GM03348 (cell line): ENCODE results near the gene HELZ.
"Not testable (repeated sequence)": the region's sequence is repeated elsewhere in the genome, so short reads cannot be mapped to it uniquely, and the experiment has no call there.

Source experiments
- DNase-seq: peaks from one replicate; pipeline ENCODE4 v3.0.0; 2012; ENCODE audit warnings: low spot score

The HELZ gene

DNA sequence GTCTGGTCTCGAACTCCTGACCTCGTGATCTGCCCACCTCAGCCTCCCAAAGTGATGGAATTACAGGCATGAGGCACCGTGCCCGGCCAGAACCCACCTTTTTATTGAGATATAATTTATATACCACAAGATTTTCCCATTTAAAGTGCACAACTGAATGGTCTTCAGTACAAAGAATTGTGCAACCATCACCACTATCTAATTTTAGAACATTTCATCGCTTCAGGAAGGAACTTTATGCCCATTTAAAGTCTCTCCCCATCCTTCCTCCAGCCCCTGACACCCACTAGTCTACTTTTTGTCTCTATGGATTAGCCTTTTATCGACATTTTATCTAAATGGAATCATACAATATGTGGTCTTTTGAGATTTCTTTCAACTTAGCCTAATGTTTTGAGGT lies 25.4 kb upstream of the HELZ start:
- no peak for DNase-seq

DNA sequence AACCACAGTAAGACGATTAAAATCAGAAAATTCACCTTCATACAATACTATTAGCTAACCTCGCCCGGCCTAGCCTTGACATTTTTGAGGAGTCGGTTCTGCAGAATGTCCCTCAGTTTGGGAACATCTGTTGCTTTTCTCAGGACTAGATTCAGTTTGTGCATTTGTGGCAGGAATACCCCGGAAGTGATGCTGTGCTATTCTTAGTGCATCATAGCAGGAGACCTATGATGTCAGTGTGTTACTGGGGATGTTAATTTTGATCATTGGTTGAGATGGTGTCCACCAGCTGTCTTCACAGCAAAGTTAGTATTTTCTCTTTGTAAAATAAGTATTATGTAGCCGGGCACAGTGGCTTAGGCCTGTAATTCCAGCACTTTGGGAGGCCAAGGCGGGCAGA lies 21.5 kb upstream of the HELZ start:
- no peak for DNase-seq

DNA sequence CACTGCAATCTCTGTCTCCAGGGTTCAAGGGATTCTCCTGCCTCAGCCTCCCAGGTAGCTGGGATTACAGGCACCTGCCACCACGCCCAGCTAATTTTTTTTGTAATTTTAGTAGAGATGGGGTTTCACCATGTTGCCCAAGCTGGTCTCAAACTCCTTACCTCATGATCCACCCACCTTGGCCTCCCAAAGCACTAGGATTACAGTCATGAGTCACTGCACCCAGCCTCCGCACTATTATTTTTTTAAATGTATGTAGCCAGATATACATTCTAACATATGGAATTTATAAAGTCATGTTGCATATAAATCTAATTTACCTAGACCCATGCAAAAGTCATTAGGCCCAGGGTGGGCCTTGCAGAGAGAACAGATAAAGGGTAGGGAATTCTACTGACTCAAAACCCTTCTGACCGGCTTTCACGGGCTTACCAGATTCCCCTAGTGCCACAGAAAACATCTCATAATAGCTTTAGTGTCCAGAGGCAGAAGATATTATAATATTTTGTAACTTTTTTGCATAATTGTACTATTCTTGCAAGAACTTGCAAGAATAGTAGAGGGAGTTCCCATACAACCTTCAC lies 20.5 kb upstream of the HELZ start:
- no peak for DNase-seq

DNA sequence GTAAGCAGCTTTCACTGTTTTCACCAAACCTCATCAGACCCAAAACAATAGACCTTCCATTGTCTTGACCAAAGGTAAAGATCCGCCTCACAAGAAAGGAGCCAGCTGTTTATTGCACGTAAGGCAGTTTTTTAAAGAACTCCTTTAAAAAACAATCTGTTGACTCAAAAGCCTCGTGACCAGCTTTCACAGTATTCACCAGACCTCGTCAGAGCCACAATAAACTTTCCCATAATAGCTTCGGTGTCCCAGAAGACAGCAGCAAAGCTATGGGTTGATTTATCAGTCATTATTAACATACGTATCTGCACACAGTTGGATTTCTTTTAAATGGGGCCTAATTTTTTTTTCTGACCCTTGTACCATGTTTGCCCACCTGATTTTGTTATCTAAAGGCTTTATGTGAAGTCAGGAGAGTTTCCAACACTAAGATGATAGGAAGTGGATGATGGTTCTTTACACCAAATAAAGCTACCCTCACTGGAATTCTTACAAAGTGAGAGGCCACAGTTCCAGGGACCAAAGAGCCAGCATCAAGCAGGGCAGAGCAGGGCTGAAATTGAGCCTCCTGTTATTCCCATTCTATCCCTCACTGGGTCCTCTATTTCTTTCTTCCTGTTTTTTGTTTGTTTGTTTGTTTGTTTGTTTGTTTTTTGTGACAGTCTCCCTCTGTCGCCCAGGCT lies 17.6 kb upstream of the HELZ start:
- no peak for DNase-seq

DNA sequence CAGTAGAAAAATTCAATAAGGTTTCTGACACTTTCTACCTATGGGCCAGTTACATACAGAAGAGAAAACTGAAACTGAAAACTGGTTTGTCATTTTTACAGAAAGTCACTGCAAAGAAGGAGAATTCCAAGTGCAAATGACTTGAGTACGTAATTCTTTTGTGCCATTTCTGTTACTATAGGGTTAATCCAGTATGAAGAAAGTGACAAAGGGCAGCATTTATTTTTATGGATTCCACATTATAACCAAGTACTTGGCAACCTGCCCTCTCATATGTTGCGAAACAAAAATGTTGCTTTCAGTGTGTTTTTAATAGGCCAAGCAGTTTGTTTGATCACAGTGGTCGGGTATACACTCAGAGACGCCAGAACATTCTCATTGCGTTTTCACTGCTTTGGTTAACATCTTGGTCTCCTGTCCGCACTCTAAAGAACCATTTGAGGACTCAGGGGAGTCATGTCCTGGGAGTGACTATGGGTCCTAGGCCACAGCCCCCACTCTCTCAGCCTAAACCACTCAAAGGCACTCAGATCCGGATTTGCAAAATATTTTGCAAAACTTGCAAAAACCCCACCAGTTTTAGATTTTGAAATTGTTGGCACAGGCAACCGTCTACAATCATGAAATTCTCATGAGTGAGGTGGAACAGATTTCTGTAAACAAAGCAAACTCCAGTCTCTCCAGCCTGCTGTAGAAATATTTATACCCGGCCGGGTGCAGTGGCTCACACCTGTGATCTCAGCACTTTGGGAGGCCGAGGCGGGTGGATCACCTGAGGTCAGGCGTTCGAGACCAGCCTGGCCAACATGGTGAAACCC lies 15.4 kb upstream of the HELZ start:
- peak; percentile 61 for DNase-seq

DNA sequence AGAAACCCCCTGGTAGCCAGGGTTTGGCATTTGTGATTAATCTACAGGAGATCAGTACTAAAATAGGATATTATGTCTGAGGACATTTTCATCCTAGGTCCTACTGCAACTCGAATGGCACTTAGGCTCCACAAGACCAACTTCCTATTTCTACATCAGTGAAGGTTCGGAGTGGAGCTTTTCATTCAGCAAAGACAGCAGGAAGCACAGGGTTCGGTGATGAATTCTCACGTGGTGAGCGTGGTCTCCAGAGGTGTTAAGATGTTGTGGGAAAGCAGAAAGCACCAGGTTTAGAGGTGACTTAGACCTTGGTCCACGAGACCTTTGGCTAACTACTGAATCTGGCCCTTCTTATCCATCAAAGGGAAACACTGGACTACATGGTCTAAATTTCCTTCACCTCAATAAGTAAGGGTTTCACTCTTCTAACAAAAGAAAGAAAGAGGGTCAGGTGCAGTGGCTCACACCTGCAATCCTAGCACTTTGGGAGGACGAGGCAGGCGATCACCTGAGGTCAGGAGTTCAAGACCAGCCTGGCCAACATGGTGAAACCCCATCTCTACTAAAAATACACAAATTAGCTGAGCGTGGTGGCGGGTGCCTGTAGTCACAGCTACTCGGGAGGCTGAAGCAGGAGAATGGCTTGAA lies 13.9 kb upstream of the HELZ start:
- DNase-seq: no peak

DNA sequence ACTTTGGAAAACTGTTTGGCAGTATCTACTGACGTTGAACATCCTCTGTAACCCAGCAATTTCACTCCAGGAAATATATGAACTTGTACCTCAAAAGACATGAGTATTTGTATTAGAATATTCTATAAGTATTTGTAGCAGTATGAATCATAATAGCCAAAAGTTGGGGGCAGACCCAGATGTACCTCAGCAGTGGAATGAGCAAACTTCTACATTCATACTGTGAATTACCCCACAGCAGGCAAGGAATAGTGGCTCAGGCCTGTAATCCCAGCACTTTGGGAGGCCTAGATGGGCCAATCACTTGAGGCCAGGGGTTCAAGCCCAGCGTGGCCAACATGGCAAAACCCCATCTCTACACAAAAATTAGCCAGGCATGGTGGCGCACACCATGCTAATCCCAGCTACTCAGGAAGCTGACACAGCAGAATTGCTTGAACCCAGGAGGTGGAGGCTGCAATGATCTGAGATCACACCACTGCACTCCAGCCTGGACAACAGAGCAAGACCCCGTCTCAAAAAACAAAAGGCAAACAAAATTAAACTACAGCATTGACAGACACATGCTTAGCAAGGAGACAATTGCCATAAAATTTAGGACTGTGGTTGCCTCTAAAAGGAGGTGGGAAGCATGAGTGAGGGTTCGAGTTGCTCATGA lies 11.2 kb upstream of the HELZ start:
- DNase-seq: no peak

DNA sequence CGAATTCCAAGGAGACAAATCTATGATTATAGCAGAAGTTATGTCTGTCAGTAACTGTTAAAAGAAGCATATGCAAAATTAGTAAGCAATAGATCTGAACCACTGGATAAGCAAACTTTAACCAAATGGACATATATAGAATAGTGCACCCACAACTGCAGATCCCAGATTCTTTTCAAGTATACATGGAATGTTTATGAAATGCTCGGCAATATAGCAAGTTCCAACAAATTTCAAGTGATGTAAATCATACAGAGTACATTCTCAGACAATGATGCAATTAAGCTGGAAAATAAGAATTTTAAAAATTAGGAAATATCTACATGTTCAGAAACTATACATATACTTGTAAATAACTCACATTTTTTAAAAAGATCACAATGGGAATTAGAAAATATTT lies 8.4 kb upstream of the HELZ start:
- no peak for DNase-seq

DNA sequence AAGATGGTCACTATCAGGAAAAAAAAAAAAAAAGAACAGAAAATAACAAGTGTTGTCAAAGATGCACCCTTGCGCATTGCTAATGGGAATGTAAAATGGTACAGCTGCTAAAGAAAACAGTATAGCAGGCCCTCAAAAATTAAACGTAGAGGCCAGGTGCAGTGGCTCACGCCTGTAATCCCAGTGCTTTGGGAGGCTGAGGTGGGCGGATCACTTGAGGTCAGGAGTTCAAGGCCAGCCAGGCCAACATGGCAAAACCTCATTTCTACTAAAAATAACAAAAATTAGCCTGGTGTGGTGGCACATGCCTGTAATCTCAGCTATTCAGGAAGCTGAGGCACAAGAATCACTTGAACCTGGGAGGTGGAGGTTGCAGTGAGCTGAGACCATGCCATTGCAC lies 6.6 kb upstream of the HELZ start:
- not testable (repeated sequence) for DNase-seq

DNA sequence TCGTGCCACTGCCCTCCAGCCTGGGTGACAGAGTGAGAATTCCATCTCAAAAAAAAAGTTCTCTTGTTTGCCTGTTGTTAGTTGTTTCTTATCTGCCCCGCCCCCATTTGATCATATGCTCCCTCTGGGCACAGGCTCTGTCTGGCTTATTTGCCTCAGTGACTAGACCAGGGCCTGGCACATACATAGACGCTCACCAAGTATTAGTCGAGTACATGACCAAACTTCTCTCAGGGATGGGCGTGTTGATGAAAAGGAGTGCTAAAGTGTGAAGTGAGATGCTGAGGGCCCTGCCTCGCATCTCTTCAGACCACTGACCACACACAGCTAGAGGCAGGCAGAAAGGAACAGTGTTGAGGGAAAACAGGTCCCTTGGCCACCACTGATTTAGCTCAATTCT lies 3.3 kb upstream of the HELZ start:
- DNase-seq: no peak

DNA sequence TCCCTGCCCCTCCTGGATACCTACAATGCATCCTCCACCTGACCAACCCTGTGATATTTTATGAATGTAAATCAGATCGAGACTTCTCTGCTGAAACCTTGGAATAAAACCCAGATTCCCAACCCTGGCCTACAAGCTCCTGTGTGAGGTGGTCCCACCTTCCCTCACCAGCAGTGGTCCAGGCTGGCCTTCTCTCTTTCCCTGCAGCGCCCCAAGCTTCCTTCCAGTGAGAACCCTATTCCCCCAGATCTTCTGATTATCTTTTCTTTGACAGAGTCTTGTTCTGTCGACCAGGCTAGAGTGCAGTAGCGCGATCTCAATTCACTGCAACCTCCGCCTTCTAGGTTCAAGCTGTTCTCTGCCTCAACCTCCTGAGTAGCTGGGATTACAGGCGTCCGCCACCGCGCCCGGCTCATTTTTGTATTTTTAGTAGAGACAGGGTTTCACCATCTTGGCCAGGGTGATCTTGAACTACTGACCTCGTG lies 2.5 kb upstream of the HELZ start:
- DNase-seq: no peak

DNA sequence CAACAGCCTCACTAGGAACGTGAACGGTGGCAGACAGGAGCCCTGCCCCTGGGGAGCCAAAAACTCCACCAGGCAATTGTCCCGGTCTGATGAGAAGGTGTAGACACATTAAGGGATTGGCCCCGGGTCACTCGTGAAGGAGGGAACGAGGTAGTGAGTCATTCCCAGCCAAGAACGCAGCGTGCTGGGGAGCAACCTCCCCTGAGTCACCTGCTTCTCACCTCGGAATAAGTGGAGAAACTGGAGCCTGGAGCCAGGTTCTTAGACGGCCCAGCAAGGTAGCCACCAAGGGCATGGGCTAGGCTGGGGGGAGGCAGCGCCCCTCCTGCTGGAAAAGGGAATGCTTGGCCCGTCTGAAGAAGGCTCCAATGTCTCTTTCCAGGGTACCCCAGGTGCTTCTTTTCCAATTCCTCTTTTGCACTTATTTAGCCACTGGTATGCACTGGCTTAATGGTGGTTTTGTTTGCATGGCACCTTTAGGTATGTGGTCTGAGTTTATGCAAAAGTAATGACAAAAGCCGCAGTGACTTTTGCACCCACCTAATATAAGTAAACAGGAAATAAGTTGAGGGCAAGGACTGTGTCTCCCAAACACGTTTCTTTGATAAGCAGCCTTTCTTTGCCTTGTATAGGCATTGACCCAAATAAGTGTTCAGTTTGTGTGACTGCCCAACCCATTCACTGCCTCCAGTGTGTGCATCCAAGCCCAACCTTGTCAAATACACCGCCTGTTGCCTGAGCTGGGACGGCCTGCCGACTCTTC lies 1.8 kb upstream of the HELZ start:
- no peak for DNase-seq

DNA sequence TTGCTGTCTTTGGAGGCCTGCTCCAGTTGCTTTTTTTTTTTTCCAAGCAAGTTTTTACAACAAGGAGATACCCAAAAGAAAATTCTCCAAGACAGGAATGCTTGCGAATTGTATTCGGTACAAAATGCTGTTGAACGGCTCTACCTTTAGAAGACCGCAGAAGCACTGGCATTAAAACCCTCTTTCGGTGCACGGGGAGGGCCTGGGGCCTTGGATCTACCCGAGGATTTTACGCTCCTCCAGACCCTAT lies 1.3 kb upstream of the HELZ start:
- no peak for DNase-seq

DNA sequence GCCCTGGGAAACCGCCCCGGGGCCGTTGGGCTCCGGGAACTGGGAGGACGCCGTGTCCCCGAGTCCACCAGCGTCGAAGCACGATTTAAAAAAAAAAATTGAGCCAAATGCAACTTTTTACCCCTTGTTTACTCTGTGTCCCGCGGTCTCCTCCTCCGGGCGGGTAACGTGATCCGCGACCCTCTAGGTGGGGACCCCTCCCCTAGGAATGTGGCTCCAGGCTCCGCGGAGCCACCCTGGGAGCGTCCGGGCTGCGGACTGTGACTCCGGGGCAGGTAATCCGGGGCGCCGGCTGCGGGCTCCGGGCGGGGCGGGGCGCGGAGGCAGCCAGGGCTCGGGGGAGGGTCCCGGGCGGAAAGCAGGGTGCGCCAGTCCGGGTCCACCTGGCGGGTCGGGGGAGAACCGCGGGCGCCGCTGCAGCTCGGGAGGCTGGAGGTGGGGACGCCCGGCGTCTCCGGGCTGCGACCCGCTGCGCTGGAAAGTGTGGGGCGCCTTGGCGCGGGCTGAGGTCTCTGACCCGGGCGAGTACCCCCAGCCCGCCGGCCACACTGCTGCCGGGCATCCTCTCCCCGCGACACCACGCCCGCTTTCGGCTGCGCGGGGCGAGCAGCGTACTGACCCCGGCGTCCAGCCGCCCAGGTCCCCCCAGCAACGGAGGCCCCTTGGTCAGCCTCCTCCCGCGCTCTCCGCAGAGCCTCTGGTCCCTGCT lies 852 bp upstream of the HELZ start:
- peak; percentile 45 for DNase-seq

DNA sequence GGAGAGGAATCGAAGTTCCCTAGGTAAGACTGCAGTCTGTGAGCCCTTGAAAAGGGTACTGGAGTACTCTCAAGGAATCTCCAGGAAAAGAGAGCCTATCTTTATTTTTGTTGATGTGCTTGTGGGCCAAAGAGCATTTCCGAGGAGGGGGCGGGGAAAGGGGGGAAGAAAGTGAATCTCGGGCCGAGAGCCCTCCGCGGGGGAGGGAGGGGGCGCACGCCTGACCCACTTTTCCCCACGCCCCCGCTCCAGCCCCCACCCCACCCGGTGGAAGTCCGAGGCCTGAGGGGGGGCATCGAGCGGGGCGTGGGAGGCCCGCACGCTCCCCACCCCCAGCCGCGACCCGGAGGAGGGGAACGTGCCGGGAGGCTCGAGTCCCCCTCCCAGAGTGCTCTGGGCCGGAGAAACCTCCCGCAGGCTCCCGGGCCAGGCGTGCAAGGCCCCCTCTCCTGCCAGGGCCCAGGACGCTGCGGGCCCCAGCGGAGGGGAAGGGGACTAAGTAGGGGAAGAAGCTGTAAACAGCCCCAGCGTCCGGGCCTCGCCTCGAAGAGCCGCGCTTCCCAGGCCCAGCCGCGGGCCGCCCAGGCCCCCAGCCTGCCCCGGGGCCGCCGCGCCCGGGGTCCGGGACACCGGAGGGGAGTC lies 444 bp downstream of the HELZ start:
- no peak for DNase-seq

DNA sequence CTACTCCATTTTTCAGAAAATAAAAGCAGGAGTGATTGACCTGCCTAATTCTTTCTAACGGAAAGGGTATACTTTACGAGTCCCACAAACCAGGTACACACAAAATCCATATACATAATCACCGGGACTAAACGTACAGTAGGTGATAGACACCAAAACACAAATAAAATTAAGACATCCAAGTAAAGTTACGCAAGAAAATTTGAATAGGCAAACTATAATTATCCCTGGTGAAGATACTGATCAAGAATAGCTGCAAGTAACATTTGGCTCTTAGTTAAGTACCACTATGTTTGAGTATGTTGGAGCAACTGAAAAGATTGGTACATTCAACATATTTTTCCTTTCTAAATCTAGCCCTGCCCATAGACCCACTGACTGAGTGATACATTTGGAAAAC lies 1.7 kb downstream of the HELZ start:
- no peak for DNase-seq

DNA sequence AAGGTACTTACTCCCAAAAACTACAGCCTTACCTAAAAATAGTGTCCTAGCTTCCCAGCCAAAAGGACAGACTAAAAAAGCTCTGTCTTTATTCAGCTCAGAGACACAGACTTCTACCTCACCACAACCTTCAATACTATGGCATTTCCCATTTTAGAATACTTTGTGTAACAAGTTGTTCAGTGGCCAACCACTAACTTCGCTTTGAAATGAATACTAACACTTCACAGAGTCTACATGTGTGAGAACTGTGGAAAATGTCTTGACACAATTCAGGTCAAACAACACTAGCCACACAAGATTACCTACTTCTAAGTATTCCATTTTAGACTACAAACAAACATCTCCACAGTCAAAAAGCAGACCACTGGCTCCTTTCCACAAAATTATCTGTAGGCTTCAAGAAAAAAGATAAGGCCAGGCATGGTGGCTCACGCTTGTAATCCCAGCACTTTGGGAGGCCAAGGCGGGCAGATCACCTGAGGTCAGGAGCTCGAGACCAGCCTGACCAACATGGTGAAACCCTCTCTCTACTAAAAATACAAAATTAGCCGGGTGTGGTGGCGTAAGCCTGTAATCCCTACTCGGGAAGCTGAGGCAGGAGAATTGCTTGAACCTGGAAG lies 3.2 kb downstream of the HELZ start:
- DNase-seq: no peak

DNA sequence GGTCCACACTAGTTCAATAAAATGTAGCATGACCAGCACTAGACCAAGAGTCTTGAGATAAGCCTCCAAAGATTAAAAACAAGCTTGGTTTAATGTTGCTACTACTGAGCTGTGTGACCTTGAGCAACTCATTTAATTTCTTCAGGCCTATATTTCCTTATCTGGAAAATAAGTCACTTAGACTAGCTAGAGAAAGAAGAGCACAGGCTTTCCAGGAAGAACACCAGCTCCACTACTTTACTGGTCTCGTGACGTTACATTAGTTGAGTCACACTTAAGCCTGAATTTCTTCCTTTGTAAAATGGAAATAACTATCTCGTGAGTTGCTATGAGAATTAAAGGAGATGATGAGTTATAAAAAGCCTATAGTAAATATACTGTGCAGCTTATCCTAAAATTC lies 5.4 kb downstream of the HELZ start:
- DNase-seq: peak; percentile 52

DNA sequence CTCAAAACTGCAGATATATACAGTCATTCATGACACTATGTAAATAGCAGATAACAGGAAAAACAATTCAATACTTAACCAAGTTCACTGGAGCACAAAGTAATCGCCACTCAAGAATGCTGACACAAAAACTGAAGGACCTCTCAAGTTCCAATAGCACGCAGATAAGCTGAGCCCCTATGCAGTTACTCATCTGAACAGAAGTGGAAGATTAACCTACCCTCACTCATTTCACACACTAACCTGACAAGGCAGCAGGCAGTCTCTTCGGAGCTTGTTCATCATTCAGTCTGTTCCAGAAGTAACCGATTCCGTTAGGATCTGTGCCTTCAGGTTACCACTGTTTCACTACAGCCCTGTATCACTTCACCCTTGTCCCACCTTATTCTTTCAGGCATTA lies 6.0 kb downstream of the HELZ start:
- DNase-seq: no peak

DNA sequence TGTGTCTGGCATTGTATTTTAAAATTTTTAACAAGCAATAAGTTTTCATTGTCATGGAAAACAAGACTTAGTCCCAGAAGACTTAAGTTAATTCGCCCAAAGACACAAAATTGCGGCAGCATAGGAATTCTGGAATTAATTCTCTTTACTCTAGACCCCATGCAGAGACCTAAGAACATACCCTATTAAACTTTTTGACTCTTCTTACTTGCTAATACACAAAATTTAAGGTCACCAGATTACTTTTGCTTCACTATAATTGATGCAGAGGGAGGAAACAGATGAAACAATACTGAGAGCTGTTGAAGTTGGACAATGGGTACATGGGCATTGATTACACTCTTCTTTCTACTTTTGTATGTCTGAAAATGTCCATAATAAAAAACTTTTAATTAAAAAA lies 12.6 kb downstream of the HELZ start:
- no peak for DNase-seq
